NCI-H82 (cell line): ENCODE measurements around the gene PAGE3.

Experiments
- DNase-seq: peaks from one replicate; lab custom pipeline; 2025; lab: John Stamatoyannopoulos, UW

The PAGE3 gene

GRCh38 chrX:55264816-55265215 lies at the start of gene PAGE3:
TSS of gene PAGE3 (minus strand) at chrX:55264916. CDS start at chrX:55263903, 1,013 bp downstream.
- DNase-seq = no peak

- no peak for DNase-seq
Measured at GRCh38 chrX:55312655-55313054, 47.9 kb upstream of the PAGE3 start.

GRCh38 chrX:55290963-55291362 lies 26.2 kb upstream of the PAGE3 start:
- no peak for DNase-seq

GRCh38 chrX:55279832-55280231 lies 15.1 kb upstream of the PAGE3 start:
- DNase-seq = no peak

GRCh38 chrX:55260806-55261205 lies 3.9 kb downstream of the PAGE3 start:
- DNase-seq = no peak

- no peak for DNase-seq
Measured at GRCh38 chrX:55253528-55253927, 11.2 kb downstream of the PAGE3 start.

- DNase-seq = no peak
Measured at GRCh38 chrX:55240788-55241340, 23.9 kb downstream of the PAGE3 start.

- no peak for DNase-seq
Measured at GRCh38 chrX:55220119-55220794, 44.5 kb downstream of the PAGE3 start, which contains the start of gene PAGE5. TSS of gene PAGE5 (plus strand) at chrX:55220346. CDS start at chrX:55221383, 1,037 bp downstream.

- DNase-seq = no peak
Measured at GRCh38 chrX:55213381-55213780, 51.3 kb downstream of the PAGE3 start.

- no peak for DNase-seq
Measured at GRCh38 chrX:55210931-55211677, 53.6 kb downstream of the PAGE3 start.
